ENCODE data around the gene CIPC. TPM values are rescaled to one million over a fixed set of nuclear protein-coding genes. Genes with fewer than 3 reads are reported as not detected.

Gene CIPC
- total and polyA plus RNA-seq, 8 donors = 6.0 to 81.1 (median 19.6) TPM

- intact Hi-C loops (cut with DNase I; ENCODE audit: low total_unique reads) = loop anchor here (5.0 kb wide), 1 partner anchor 141 kb away; no protein-coding TSS in a partner anchor
- Histone ChIP-seq H3K27ac (peak overlapping the region in 4 of 5 donors; percentile 56 to 80 (median 68)), H3K9me3 (peaks cover 0 to 7% (median 3%) of the 10 kb centered on the region in 4 donors), H3K4me3 (no peak overlapping the region), H3K4me1 (peaks cover 17 to 29% (median 21%) of the 10 kb centered on the region in 4 donors), H3K27me3 (no peaks in the 10 kb centered on the region), H3K36me3 (no peaks in the 10 kb centered on the region)
- 35 to 46% (median 37%) methylated on average over 20 to 21 of the region's 21 CpGs for WGBS, 5 donors
- TF ChIP-seq CTCF (IDR thresholded peaks at IDR 0.05) (peak in 5 of 7 experiments; percentile 81 to 97 (median 93)), POLR2A (IDR thresholded peaks at IDR 0.05) (no peak), EP300 (IDR thresholded peaks at IDR 0.05) (no peak), POLR2AphosphoS5 (IDR thresholded peaks at IDR 0.05) (peak in 1 of 3 donors; percentile 32)
- DNase-seq = peak; percentile 64 to 93
These were observed 44.8 kb upstream of the CIPC start for GRCh38 chr14:77053046-77053841.

- Histone ChIP-seq H3K9me3 (peaks cover 0 to 7% (median 3%) of the 10 kb centered on the region in 4 donors), H3K27ac (no peak overlapping the region), H3K36me3 (no peaks in the 10 kb centered on the region), H3K27me3 (no peaks in the 10 kb centered on the region), H3K4me3 (no peak overlapping the region), H3K4me1 (peaks cover 21 to 37% (median 23%) of the 10 kb centered on the region in 4 donors)
- intact Hi-C loops (cut with DNase I; ENCODE audit: low total_unique reads) = no loop called here
- no peak for DNase-seq
- WGBS, 5 donors = 76 to 84% (median 81%) methylated on average over 5 of the region's 5 CpGs
- no peak for TF ChIP-seq EP300 (IDR thresholded peaks at IDR 0.05)
- no peak for TF ChIP-seq CTCF (IDR thresholded peaks at IDR 0.05)
- TF ChIP-seq POLR2AphosphoS5 (IDR thresholded peaks at IDR 0.05) = no peak
- no peak for TF ChIP-seq POLR2A (IDR thresholded peaks at IDR 0.05)
These were observed 42.8 kb upstream of the CIPC start for GRCh38 chr14:77055306-77055705.

GRCh38 chr14:77055981-77056380 is 42.1 kb upstream of the CIPC start:
- Histone ChIP-seq H3K36me3 (no peaks in the 10 kb centered on the region), H3K27me3 (no peaks in the 10 kb centered on the region), H3K27ac (no peak overlapping the region), H3K9me3 (peaks cover 0 to 7% (median 3%) of the 10 kb centered on the region in 4 donors), H3K4me3 (no peak overlapping the region), H3K4me1 (peaks cover 17 to 35% (median 20%) of the 10 kb centered on the region in 4 donors)
- intact Hi-C loops (cut with DNase I; ENCODE audit: low total_unique reads) = no loop called here
- 81 to 92% (median 89%) methylated on average over 3 of the region's 3 CpGs for WGBS, 5 donors
- DNase-seq = no peak
- TF ChIP-seq POLR2A (IDR thresholded peaks at IDR 0.05) = no peak

GRCh38 chr14:77058117-77058516 is 39.9 kb upstream of the CIPC start:
- Histone ChIP-seq H3K4me1 (peaks cover under 1 to 13% (median 6%) of the 10 kb centered on the region in 4 donors), H3K4me3 (no peak overlapping the region), H3K27me3 (no peaks in the 10 kb centered on the region), H3K27ac (no peak overlapping the region), H3K36me3 (no peaks in the 10 kb centered on the region), H3K9me3 (peaks cover 0 to 7% (median 3%) of the 10 kb centered on the region in 4 donors)
- DNase-seq = peak in 1 of 2 donors; percentile 44
- TF ChIP-seq POLR2A (IDR thresholded peaks at IDR 0.05) = no peak
- TF ChIP-seq CTCF (IDR thresholded peaks at IDR 0.05) = no peak
- no peak for TF ChIP-seq POLR2AphosphoS5 (IDR thresholded peaks at IDR 0.05)
- TF ChIP-seq EP300 (IDR thresholded peaks at IDR 0.05) = no peak
- intact Hi-C loops (cut with DNase I; ENCODE audit: low total_unique reads) = no loop called here
- WGBS, 5 donors = 87 to 96% (median 89%) methylated on average over 9 of the region's 9 CpGs

Data from stomach (tissue), 9 donors.